Measurements from ENCODE around the gene NTM.

DNA sequence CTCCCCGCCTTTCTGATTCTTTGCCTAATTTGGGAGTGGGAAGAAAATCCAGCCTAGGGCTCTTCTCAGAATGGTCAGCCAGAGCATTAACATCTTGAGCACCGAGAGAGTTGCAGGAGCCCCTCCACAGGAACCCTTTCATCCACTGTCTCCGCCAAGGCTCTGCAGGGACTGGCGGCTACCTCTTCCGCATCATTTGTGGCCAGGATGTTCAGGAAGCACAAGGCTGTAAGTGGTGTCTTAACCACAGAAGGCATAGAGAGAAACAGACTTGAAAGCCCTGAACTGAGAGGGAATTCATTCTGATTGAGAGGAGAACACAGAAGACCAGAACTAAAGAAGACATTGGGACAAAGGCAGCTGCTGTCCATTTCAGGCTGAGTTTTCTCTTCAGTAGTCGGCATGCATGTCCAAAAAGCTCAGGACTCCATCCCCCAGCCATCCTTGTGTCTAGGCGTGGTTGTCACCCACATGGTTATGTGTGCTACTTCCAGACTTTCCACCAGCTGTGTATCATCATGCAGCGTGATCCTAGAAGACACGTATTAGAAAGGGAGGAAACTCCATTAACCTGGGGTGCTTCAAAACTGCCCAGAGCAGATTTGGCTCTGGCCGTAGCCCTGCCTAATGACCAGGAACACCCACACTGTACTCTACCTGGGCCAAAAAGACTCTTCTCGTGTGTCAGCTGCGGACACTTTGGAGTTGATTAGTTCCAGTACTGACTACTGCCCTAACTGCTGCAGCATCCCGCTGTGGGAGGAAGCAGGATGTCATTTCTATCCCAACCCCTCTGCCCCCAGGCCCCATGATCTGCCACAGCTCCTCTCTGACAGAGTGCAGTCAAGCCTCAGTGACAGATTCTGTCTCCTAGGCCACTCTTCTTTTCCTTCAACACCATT, 725.1 kb downstream of the NTM start:
- TF ChIP-seq, protein P1, sequence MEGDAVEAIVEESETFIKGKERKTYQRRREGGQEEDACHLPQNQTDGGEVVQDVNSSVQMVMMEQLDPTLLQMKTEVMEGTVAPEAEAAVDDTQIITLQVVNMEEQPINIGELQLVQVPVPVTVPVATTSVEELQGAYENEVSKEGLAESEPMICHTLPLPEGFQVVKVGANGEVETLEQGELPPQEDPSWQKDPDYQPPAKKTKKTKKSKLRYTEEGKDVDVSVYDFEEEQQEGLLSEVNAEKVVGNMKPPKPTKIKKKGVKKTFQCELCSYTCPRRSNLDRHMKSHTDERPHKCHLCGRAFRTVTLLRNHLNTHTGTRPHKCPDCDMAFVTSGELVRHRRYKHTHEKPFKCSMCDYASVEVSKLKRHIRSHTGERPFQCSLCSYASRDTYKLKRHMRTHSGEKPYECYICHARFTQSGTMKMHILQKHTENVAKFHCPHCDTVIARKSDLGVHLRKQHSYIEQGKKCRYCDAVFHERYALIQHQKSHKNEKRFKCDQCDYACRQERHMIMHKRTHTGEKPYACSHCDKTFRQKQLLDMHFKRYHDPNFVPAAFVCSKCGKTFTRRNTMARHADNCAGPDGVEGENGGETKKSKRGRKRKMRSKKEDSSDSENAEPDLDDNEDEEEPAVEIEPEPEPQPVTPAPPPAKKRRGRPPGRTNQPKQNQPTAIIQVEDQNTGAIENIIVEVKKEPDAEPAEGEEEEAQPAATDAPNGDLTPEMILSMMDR (conservative IDR thresholded peaks at IDR 0.05; ENCODE audit: low read depth, low read length), result no peak
- TF ChIP-seq EZH2 (IDR thresholded peaks at IDR 0.05; ENCODE audit: borderline replicate concordance, low read depth, low read length, poor library complexity, severe bottlenecking), result no peak
